Measurements from ENCODE around the gene ALDH1A2. TPM values are rescaled to one million over a fixed set of nuclear protein-coding genes. Genes with fewer than 3 reads are reported as not detected.

ALDH1A2 gene
- total RNA-seq, 1 donor from 2014 or later = 0.58 TPM

- no peak for DNase-seq (ENCODE audit: extremely low read depth, low read depth, low spot score)
Observed at GRCh38 chr15:57910672-57911071, 154.8 kb downstream of the ALDH1A2 start.

- DNase-seq (ENCODE audit: extremely low read depth, low read depth, low spot score) = no peak
Observed at GRCh38 chr15:57909388-57909787, 156.1 kb downstream of the ALDH1A2 start.

GRCh38 chr15:57903626-57904025 lies 161.9 kb downstream of the ALDH1A2 start:
- no peak for DNase-seq (ENCODE audit: extremely low read depth, low read depth, low spot score)

Other genes with a start within 250 kb of the ALDH1A2 start
- gene AQP9, start 72.7 kb upstream of the ALDH1A2 start, total RNA-seq = not detected in 2 replicates

All from glomerular endothelial cell (primary cell).